ENCODE measurements around the gene SMIM38.

DNA sequence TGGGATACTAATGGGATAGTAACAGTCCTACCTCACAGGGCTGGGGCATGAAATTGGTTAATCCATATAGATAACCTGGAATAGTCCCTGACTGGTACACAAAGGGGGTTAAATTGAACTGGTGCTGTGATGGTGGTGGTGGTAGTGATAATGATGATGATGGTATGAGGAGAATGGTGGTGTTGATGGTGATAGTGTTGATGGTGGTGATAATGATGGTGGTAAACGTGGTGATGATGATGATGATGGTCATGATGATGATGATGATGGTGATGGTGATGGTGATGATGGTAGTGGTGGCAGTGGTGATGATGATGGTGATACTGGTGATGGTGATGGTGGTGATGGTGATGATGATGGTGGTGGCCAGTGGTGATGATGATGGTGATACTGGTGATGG lies 38.7 kb downstream of the SMIM38 start:
- TF ChIP-seq, protein P1, sequence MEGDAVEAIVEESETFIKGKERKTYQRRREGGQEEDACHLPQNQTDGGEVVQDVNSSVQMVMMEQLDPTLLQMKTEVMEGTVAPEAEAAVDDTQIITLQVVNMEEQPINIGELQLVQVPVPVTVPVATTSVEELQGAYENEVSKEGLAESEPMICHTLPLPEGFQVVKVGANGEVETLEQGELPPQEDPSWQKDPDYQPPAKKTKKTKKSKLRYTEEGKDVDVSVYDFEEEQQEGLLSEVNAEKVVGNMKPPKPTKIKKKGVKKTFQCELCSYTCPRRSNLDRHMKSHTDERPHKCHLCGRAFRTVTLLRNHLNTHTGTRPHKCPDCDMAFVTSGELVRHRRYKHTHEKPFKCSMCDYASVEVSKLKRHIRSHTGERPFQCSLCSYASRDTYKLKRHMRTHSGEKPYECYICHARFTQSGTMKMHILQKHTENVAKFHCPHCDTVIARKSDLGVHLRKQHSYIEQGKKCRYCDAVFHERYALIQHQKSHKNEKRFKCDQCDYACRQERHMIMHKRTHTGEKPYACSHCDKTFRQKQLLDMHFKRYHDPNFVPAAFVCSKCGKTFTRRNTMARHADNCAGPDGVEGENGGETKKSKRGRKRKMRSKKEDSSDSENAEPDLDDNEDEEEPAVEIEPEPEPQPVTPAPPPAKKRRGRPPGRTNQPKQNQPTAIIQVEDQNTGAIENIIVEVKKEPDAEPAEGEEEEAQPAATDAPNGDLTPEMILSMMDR (IDR thresholded peaks at IDR 0.05; ENCODE audit: low read length): no peak
- no peak for TF ChIP-seq EZH2 (IDR thresholded peaks at IDR 0.05; ENCODE audit: borderline replicate concordance, low read length)
